OCI-LY7 (cell line): ENCODE measurements around the gene IPPK.

ENCODE experiments used
- CTCF ChIP-seq: fragments of 200-600 bp; sonication (generic); conservative IDR thresholded peaks from 2 replicates; pipeline ENCODE4 v1.5.1; 2014; ENCODE audit warnings: mild to moderate bottlenecking, antibody characterized with exemption, low read length, moderate library complexity, mixed read lengths
- EZH2phosphoT487 ChIP-seq: fragments of 200-600 bp; sonication (generic); IDR thresholded peaks from 2 replicates; pipeline ENCODE4 v1.6.1; 2018; ENCODE audit warnings: low read depth, borderline replicate concordance, mild to moderate bottlenecking, mixed run types, antibody characterized with exemption, low read length, moderate library complexity, mixed read lengths

GRCh38 chr9:92608909-92609445 is 61.0 kb downstream of the IPPK start:
- TF ChIP-seq CTCF = no peak
- no peak for TF ChIP-seq EZH2phosphoT487
